BE2C (cell line): ENCODE measurements around the gene PIK3R5.
A peak's percentile ranks its signal among the peaks of the same experiment; 100 is the strongest.

Experiments used
- DNase-seq: peaks from one replicate; pipeline ENCODE4 v3.0.0-alpha.2; 2020
- H3K27me3 ChIP-seq: fragments of 250-450 bp; sonication (Bioruptor Pico); 2 replicates; pipeline ENCODE4 v1.5.1; 2020; ENCODE audit warnings: mild to moderate bottlenecking
- H3K36me3 ChIP-seq: fragments of 250-450 bp; sonication (Bioruptor Pico); 2 replicates; pipeline ENCODE4 v1.5.1; 2020; ENCODE audit warnings: mild to moderate bottlenecking
- H3K4me1 ChIP-seq: fragments of 250-450 bp; sonication (Bioruptor Pico); 2 replicates; pipeline ENCODE4 v1.5.1; 2020
- H3K4me3 ChIP-seq: 2 replicates; pipeline ENCODE4 v1.5.1; 2011; ENCODE audit warnings: low read depth, low read length
- H3K9me3 ChIP-seq: fragments of 250-450 bp; sonication (Bioruptor Pico); 2 replicates; pipeline ENCODE4 v1.5.1; 2020
- TF ChIP-seq, protein P1 (sequence below): IDR thresholded peaks from 2 replicates; pipeline ENCODE4 v1.5.1; 2012; ENCODE audit warnings: mild to moderate bottlenecking, low read depth, low read length

The PIK3R5 gene

DNA sequence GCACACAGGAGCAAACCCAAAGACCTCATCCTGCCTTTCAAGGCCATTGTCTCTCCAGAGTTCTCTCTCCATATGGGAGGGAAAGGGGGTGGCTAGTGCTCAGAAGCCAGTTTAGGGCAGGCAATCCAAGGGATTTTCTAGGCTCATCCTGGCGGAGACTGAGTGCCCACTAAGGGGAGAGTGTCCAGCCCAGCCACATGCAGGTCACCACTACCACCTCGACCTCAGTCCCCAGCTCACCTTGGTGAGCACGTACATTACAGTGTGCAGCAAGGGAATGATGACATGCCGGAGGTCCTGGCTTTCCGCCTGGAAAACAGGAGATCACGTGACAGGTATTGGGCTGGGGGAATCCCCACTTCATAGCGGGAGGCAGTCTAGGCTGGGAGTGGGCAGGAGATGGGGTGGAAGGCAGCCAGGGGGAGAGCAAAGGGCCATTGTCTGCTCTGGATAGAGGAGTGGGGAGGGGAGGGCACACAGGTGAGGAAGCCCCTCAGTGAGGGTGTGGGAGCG is 127.9 kb downstream of the PIK3R5 start:
- no peak for DNase-seq
- Histone ChIP-seq H3K27me3 (no peaks in the 10 kb centered on the region), H3K9me3 (no peaks in the 10 kb centered on the region), H3K36me3 (no peaks in the 10 kb centered on the region), H3K4me3 (no peak overlapping the region), H3K4me1 (no peaks in the 10 kb centered on the region)
- TF ChIP-seq, protein P1, sequence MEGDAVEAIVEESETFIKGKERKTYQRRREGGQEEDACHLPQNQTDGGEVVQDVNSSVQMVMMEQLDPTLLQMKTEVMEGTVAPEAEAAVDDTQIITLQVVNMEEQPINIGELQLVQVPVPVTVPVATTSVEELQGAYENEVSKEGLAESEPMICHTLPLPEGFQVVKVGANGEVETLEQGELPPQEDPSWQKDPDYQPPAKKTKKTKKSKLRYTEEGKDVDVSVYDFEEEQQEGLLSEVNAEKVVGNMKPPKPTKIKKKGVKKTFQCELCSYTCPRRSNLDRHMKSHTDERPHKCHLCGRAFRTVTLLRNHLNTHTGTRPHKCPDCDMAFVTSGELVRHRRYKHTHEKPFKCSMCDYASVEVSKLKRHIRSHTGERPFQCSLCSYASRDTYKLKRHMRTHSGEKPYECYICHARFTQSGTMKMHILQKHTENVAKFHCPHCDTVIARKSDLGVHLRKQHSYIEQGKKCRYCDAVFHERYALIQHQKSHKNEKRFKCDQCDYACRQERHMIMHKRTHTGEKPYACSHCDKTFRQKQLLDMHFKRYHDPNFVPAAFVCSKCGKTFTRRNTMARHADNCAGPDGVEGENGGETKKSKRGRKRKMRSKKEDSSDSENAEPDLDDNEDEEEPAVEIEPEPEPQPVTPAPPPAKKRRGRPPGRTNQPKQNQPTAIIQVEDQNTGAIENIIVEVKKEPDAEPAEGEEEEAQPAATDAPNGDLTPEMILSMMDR, result no peak

DNA sequence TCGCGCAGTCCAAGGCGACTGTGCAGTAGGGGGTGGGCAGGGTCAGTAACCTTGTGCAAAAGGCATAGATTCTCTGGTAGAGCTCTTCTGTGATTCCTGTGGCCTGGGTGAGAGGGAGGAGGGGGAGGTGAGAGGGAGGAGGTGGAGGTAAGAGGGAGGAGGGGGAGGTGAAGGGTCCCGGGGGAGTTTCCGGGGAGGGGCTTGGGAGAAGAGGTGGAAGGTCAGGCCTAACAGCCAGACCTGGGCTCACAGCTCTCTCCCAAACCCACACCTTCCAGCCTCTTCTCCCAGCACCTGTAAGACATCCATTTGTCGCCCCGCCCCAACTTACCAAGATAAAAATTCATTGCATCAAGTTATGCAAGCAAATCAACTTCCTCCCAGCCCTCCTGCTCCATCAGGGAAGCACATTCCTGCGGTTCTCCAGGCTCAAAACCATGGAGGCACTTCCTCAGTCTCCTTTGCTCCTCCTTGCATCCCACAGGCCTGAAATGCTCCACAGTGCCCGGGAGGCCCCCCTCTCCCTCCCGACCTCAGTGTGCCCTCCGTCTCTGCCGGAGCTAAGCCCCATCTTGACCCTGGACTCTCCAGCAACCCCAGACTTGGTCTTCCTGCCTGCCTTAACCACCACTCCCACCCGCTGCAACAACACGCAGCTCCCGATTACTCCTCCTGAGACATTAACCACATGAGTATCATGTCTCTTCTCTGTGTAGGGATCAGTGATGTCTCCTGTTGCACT is 128.5 kb downstream of the PIK3R5 start:
- Histone ChIP-seq H3K36me3 (no peaks in the 10 kb centered on the region), H3K4me1 (no peaks in the 10 kb centered on the region), H3K9me3 (no peaks in the 10 kb centered on the region), H3K27me3 (no peaks in the 10 kb centered on the region), H3K4me3 (no peak overlapping the region)
- TF ChIP-seq, protein P1, result no peak
- no peak for DNase-seq

DNA sequence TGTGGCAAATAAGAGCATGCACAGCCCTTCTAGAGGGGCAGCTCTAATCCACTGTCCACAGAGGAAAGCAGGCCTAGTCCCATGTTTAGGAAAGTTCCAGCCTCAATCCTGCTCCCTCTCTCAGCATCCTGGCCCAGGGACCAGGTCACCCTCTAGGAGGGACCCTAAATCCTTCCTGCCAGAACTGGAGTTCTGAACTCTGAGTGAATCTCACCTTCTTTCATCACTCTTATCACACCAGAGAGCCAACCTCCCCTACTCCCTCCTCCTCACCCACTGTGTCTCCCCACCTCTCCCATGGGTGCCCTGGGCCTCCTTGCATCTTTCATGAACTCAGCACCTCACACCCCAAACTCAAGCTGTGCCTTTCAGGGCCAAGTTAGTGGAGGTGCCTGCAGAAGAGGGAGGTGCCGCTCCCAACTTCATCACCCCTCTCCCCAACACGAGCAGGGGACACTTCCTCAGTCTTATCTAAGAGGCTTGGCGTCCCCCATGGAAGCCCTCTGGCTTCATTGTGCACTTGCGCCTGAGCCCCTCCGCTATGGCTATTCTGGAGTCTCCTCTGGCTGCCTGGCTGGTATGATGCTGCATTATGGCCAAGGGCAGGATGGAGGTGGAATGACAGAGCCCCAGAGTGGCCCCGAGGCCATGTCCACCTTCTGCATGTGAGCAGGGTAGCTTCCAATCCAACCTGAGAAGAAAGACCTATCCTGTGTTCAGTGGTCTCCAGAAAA is 129.7 kb downstream of the PIK3R5 start:
- no peak for DNase-seq
- H3K36me3 ChIP-seq, result no peaks in the 10 kb centered on the region
- TF ChIP-seq, protein P1, result no peak

DNA sequence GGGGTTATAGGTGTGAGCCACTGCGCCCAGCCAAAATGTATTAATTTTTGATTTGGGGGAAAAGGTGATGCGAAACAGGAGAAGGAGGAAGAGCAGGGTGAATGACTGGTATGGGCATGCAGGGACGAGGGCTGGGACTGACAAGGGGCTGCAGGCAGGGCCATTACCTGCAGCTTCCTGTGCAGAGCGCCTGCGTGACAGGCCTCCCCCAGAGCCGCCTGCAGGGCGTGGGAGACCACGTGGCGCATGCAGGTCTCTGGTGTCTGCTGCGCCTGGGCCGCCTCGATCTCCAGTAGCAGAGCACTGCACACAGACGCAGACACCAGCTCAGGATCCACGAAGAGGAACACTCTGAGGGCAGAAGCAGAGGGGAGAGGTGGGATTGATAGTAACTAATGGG is 130.4 kb downstream of the PIK3R5 start:
- no peak for DNase-seq
- Histone ChIP-seq H3K4me1 (no peaks in the 10 kb centered on the region), H3K9me3 (no peaks in the 10 kb centered on the region), H3K4me3 (no peak overlapping the region), H3K36me3 (no peaks in the 10 kb centered on the region), H3K27me3 (no peaks in the 10 kb centered on the region)
- TF ChIP-seq, protein P1, result no peak

More for the DNA sequence above, 129.7 kb downstream of the PIK3R5 start:
- Histone ChIP-seq H3K4me1 (no peaks in the 10 kb centered on the region), H3K9me3 (no peaks in the 10 kb centered on the region), H3K4me3 (no peak overlapping the region), H3K27me3 (no peaks in the 10 kb centered on the region)

DNA sequence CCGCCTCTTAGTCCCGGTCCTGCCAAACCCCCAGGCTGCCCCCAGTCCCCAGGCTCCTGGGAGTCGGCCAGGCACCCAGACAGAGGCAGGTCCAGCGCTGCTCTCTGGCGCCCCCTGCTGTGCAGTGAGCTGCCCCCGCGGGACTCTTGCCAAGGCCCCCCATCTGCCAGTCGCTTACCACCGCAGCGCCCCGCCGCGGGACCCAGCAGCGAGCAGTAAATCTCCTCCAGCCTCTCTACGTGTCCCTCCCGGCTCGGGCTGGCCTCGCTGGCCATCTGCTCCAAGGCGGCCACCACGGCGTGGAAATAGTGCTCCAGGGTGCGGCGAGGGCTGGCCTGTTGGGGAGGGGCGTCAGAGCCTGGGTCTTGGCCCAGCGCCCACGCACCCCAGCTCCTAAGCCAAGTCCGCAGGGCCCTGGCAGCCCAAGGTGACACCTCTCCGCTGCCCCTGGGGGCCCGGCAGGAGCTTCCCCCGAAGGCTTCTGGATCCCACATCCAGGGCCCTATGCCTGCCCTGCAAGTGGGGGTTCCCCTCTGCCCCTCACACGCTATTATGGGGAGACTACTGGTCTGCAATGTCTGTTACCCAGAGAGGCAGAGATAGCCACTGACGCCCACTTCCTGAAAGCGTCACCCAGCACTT is 132.7 kb downstream of the PIK3R5 start:
- peak; percentile 35 for DNase-seq
- TF ChIP-seq, protein P1, result peak; percentile 33
- H3K36me3 ChIP-seq, result no peaks in the 10 kb centered on the region
- H3K9me3 ChIP-seq, result no peaks in the 10 kb centered on the region
- no peaks in the 10 kb centered on the region for H3K27me3 ChIP-seq
- H3K4me1 ChIP-seq, result no peaks in the 10 kb centered on the region
- H3K4me3 ChIP-seq, result no peak overlapping the region
